Liver (tissue), 3 donors: Measurements from ENCODE around the gene LAMA5.

Experiments used
- ATF3 ChIP-seq: IDR thresholded peaks from 2 replicates; pipeline ENCODE4 v1.6.1; 2016; ENCODE audit warnings: antibody characterized with exemption
- CTCF ChIP-seq: fragments of 150-350 bp; IDR thresholded peaks from 2 replicates; pipeline ENCODE4 v1.5.1; 2017; ENCODE audit warnings: improper control_type of control experiment, low read depth, low read length; ENCODE audit not compliant: missing input control
- HNF4G ChIP-seq: IDR thresholded peaks from 2 replicates; pipeline ENCODE4 v1.6.1; 2016; ENCODE audit warnings: antibody characterized with exemption
- JUND ChIP-seq, 2 donors: IDR thresholded peaks; 2 replicates each; pipeline ENCODE4 v1.6.1; 2016; ENCODE audit warnings: antibody characterized with exemption in 2 of 2
- MAX ChIP-seq: IDR thresholded peaks from 2 replicates; pipeline ENCODE4 v1.6.1; 2016; ENCODE audit warnings: antibody characterized with exemption
- RAD21 ChIP-seq, 2 donors: IDR thresholded peaks; 2 replicates each; pipeline ENCODE4 v1.6.1; 2016; ENCODE audit warnings: antibody characterized with exemption in 2 of 2, mild to moderate bottlenecking in 2 of 2
- RXRA ChIP-seq, 2 donors: IDR thresholded peaks; 2 replicates each; pipeline ENCODE4 v1.6.1; 2017 to 2018; ENCODE audit warnings: antibody characterized with exemption in 2 of 2, mild to moderate bottlenecking in 1 of 2
- SP1 ChIP-seq: IDR thresholded peaks from 2 replicates; pipeline ENCODE4 v1.6.1; 2018; ENCODE audit warnings: antibody characterized with exemption, mild to moderate bottlenecking
- TAF1 ChIP-seq: conservative IDR thresholded peaks from 2 replicates; pipeline ENCODE4 v1.6.1; 2016; ENCODE audit warnings: antibody characterized with exemption, mild to moderate bottlenecking
- YY1 ChIP-seq: IDR thresholded peaks from 2 replicates; pipeline ENCODE4 v1.6.1; 2016; ENCODE audit warnings: antibody characterized with exemption, mild to moderate bottlenecking
- TF ChIP-seq, protein P1 (sequence below): IDR thresholded peaks from 2 replicates; pipeline ENCODE4 v1.6.1; 2016; ENCODE audit warnings: antibody characterized with exemption
- TF ChIP-seq, protein P2 (sequence below): IDR thresholded peaks from 2 replicates; pipeline ENCODE4 v1.6.1; 2016; ENCODE audit warnings: antibody characterized with exemption, mild to moderate bottlenecking
- donor health status: healthy.
- donor health status: healthy.

- TF ChIP-seq CTCF (no peak), RAD21 (IDR thresholded peaks at IDR 0.05) (no peak), MAX (no peak), TAF1 (no peak), ATF3 (no peak), JUND (IDR thresholded peaks at IDR 0.05) (no peak), YY1 (no peak), RXRA (IDR thresholded peaks at IDR 0.05) (no peak), SP1 (no peak), HNF4G (no peak)
- TF ChIP-seq, protein P1, sequence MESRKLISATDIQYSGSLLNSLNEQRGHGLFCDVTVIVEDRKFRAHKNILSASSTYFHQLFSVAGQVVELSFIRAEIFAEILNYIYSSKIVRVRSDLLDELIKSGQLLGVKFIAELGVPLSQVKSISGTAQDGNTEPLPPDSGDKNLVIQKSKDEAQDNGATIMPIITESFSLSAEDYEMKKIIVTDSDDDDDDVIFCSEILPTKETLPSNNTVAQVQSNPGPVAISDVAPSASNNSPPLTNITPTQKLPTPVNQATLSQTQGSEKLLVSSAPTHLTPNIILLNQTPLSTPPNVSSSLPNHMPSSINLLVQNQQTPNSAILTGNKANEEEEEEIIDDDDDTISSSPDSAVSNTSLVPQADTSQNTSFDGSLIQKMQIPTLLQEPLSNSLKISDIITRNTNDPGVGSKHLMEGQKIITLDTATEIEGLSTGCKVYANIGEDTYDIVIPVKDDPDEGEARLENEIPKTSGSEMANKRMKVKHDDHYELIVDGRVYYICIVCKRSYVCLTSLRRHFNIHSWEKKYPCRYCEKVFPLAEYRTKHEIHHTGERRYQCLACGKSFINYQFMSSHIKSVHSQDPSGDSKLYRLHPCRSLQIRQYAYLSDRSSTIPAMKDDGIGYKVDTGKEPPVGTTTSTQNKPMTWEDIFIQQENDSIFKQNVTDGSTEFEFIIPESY, result no peak
- TF ChIP-seq, protein P2, sequence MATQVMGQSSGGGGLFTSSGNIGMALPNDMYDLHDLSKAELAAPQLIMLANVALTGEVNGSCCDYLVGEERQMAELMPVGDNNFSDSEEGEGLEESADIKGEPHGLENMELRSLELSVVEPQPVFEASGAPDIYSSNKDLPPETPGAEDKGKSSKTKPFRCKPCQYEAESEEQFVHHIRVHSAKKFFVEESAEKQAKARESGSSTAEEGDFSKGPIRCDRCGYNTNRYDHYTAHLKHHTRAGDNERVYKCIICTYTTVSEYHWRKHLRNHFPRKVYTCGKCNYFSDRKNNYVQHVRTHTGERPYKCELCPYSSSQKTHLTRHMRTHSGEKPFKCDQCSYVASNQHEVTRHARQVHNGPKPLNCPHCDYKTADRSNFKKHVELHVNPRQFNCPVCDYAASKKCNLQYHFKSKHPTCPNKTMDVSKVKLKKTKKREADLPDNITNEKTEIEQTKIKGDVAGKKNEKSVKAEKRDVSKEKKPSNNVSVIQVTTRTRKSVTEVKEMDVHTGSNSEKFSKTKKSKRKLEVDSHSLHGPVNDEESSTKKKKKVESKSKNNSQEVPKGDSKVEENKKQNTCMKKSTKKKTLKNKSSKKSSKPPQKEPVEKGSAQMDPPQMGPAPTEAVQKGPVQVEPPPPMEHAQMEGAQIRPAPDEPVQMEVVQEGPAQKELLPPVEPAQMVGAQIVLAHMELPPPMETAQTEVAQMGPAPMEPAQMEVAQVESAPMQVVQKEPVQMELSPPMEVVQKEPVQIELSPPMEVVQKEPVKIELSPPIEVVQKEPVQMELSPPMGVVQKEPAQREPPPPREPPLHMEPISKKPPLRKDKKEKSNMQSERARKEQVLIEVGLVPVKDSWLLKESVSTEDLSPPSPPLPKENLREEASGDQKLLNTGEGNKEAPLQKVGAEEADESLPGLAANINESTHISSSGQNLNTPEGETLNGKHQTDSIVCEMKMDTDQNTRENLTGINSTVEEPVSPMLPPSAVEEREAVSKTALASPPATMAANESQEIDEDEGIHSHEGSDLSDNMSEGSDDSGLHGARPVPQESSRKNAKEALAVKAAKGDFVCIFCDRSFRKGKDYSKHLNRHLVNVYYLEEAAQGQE, result no peak
These were observed 28.9 kb downstream of the LAMA5 start for GRCh38 chr20:62338294-62338620.
